ENCODE data around the gene CAMK2A.

DNA sequence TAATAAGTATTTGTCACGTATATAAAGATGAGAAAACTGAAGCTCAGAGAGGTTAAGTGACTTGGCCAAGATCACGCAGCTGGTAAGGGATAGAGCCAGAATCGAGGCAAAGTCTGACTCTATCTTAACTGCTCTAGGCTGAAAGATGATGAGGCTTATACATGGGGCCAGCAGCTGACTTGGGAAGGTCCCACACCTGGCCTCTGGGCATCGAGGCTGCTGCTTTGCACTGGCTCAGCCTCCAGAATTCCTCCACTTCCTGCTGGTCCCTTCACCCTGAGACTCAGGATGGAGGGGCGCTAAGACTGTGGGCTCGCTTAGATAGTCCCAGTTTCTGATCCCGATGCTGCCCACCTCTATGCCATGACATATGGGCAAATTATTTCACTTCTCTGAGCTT is 35.2 kb downstream of the CAMK2A start:
- TF ChIP-seq POLR2A (IDR thresholded peaks at IDR 0.05) (no peak), EP300 (IDR thresholded peaks at IDR 0.05; ENCODE audit: low read depth) (no peak)
- TF ChIP-seq, protein P1, sequence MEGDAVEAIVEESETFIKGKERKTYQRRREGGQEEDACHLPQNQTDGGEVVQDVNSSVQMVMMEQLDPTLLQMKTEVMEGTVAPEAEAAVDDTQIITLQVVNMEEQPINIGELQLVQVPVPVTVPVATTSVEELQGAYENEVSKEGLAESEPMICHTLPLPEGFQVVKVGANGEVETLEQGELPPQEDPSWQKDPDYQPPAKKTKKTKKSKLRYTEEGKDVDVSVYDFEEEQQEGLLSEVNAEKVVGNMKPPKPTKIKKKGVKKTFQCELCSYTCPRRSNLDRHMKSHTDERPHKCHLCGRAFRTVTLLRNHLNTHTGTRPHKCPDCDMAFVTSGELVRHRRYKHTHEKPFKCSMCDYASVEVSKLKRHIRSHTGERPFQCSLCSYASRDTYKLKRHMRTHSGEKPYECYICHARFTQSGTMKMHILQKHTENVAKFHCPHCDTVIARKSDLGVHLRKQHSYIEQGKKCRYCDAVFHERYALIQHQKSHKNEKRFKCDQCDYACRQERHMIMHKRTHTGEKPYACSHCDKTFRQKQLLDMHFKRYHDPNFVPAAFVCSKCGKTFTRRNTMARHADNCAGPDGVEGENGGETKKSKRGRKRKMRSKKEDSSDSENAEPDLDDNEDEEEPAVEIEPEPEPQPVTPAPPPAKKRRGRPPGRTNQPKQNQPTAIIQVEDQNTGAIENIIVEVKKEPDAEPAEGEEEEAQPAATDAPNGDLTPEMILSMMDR (IDR thresholded peaks at IDR 0.05), result no peak

Data from transverse colon (tissue), 3 donors.